ENCODE results near the gene SAMD9L.

- no peak for TF ChIP-seq CTCF (IDR thresholded peaks at IDR 0.05)
- TF ChIP-seq POLR2A (IDR thresholded peaks at IDR 0.05), result no peak
- no peak for TF ChIP-seq POLR2AphosphoS5 (IDR thresholded peaks at IDR 0.05; ENCODE audit: insufficient read depth in 1 of 2, low read depth in 1 of 2)
These were observed 30.0 kb upstream of the SAMD9L start for GRCh38 chr7:93178213-93178612.
